ENCODE results near the gene NUDT3.

DNA sequence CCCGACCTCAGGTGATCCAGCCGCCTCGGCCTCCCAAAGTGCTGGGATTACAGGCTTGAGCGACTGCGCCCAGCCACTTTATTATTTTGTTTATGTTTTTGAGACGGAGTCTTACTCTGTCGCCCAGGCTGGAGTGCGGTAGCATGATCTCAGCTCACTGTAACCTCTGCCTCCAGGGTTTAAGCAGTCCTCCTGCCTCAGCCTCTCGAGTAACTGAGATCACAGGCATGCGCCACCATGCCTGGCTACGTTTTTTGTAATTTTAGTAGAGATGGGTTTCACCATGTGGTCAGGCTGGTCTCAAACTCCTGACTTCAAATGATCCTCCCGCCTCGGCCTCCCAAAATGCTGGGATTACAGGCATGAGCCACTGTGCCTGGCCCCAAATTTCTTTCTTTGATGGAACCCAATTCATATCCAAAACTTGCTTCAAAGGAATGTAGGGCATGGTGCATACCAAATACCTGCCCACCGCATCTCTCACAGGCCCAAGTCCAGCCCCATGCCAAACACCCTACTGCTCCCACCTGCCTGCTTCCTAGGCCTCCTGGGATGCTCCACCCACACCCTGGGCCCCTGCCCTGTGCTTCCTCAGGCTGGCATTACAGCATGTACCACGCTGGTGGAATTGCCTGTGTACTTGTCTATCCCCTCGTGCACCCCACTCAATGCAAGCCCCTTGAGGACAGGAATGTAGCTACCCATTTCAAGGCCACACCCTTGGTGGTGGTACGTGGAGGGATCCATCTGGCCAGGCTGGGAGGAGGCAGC is 160.7 kb downstream of the NUDT3 start:
- TF ChIP-seq, protein P1, sequence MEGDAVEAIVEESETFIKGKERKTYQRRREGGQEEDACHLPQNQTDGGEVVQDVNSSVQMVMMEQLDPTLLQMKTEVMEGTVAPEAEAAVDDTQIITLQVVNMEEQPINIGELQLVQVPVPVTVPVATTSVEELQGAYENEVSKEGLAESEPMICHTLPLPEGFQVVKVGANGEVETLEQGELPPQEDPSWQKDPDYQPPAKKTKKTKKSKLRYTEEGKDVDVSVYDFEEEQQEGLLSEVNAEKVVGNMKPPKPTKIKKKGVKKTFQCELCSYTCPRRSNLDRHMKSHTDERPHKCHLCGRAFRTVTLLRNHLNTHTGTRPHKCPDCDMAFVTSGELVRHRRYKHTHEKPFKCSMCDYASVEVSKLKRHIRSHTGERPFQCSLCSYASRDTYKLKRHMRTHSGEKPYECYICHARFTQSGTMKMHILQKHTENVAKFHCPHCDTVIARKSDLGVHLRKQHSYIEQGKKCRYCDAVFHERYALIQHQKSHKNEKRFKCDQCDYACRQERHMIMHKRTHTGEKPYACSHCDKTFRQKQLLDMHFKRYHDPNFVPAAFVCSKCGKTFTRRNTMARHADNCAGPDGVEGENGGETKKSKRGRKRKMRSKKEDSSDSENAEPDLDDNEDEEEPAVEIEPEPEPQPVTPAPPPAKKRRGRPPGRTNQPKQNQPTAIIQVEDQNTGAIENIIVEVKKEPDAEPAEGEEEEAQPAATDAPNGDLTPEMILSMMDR (IDR thresholded peaks at IDR 0.05): no peak
- TF ChIP-seq EP300 (IDR thresholded peaks at IDR 0.05) (no peak), POLR2AphosphoS5 (IDR thresholded peaks at IDR 0.05) (no peak), POLR2A (IDR thresholded peaks at IDR 0.05) (no peak)

Measured in gastroesophageal sphincter (tissue), 3 donors.